HCT116 (cell line): ENCODE measurements around the gene KLF2. TPM values are rescaled to one million over a fixed set of nuclear protein-coding genes. Genes with fewer than 3 reads are reported as not detected.

Source experiments
- ATAC-seq: fragments of 200-7000 bp; cut with Tn5 transposase; 2 replicates; pipeline ENCODE4 v1.9.1; 2020; ENCODE audit warnings: mild to moderate bottlenecking, moderate library complexity
- BruUV-seq: library from RNA; stranded (reverse); fragments of 400-500 nt; replicated peaks from 2 replicates; lab custom pipeline; 2021; lab: Mats Ljungman, UMichigan
- CTCF ChIA-PET: fragments of 300-600 bp; sonication (Branson Sonifier 250); formaldehyde crosslinking; loops from one replicate; lab custom pipeline; 2021; ENCODE audit warnings: antibody characterized with exemption; lab: Charles Lee
- POLR2A ChIA-PET: fragments of 300-600, 350-600 bp; sonication (Branson Sonifier 250); formaldehyde crosslinking; loops from one replicate; lab custom pipeline; 2021; ENCODE audit warnings: antibody characterized with exemption; lab: Charles Lee
- RAD21 ChIA-PET, 2 experiments: fragments of 300-600 bp; sonication (Branson Sonifier 250); formaldehyde crosslinking; loops; one replicate each; lab custom pipeline; 2023; ENCODE audit warnings: low total read pairs in 2 of 2; ENCODE audit not compliant: uncharacterized antibody in 2 of 2, unreplicated experiment in 2 of 2, low non-redundant PET in 1 of 2; lab: Charles Lee
- DNase-seq: peaks from one replicate; pipeline ENCODE4 v3.0.0-alpha.2; 2010; ENCODE audit warnings: low read depth, low spot score
- H2AFZ ChIP-seq: fragments of 200-600 bp; shearing (Covaris generic), sonication (generic); 2 replicates; pipeline ENCODE4 v1.6.1; 2017; ENCODE audit warnings: low read depth, mixed run types, mixed read lengths, antibody characterized with exemption, low read length; ENCODE audit not compliant: poor library complexity, severe bottlenecking
- H3K27ac ChIP-seq: 2 replicates; pipeline ENCODE4 v1.5.1; 2012; ENCODE audit warnings: low read depth, low read length
- H3K27me3 ChIP-seq: fragments of 200-600 bp; sonication (generic); 2 replicates; pipeline ENCODE4 v1.6.1; 2016; ENCODE audit warnings: mixed run types, low read length, mixed read lengths; ENCODE audit not compliant: insufficient read depth
- H3K36me3 ChIP-seq, 2 experiments: fragments of 200-500 bp in 1 of 2; fragments of 200-600 bp in 1 of 2; sonication (Bioruptor generic) in 1 of 2; sonication (generic) in 1 of 2; 2 replicates each; pipeline versions ENCODE4 v1.5.1 to v1.6.1; 2014 to 2016; ENCODE audit warnings: low read length in 2 of 2, inconsistent platforms in 1 of 2, mixed read lengths in 1 of 2, mixed run types in 1 of 2; ENCODE audit not compliant: insufficient read depth in 2 of 2, control insufficient read depth in 1 of 2
- H3K4me1 ChIP-seq, 2 experiments: fragments of 200-600 bp in 1 of 2; sonication (generic) in 1 of 2; 2 replicates each; pipeline versions ENCODE4 v1.5.1 to v1.6.1; 2012 to 2017; ENCODE audit warnings: low read length in 2 of 2, inconsistent platforms in 1 of 2, mild to moderate bottlenecking in 1 of 2, mixed read lengths in 1 of 2, mixed run types in 1 of 2, moderate library complexity in 1 of 2; ENCODE audit not compliant: insufficient read depth in 2 of 2, control insufficient read depth in 1 of 2
- H3K4me2 ChIP-seq: fragments of 200-600 bp; sonication (generic); 2 replicates; pipeline ENCODE4 v1.6.1; 2017; ENCODE audit warnings: mixed run types, low read length, mixed read lengths
- H3K4me3 ChIP-seq, 2 experiments: fragments of 200-600 bp in 1 of 2; sonication (generic) in 1 of 2; replicated peaks in 1 of 2; 2 replicates each; pipeline ENCODE4 v1.5.1; 2011 to 2016; ENCODE audit warnings: low read length in 2 of 2, control low read depth in 1 of 2, low read depth in 1 of 2, mild to moderate bottlenecking in 1 of 2, mixed read lengths in 1 of 2, mixed run types in 1 of 2
- H3K79me2 ChIP-seq: fragments of 200-600 bp; sonication (generic); 2 replicates; pipeline ENCODE4 v1.6.1; 2017; ENCODE audit warnings: mild to moderate bottlenecking, mixed run types, low read length, moderate library complexity, mixed read lengths; ENCODE audit not compliant: insufficient read depth
- H3K9ac ChIP-seq: fragments of 200-600 bp; sonication (generic); 2 replicates; pipeline ENCODE4 v1.6.1; 2016; ENCODE audit warnings: low read length, mixed read lengths
- H3K9me2 ChIP-seq: fragments of 200-600 bp; sonication (generic), shearing (Covaris generic); 2 replicates; pipeline ENCODE4 v1.6.1; 2017; ENCODE audit warnings: mixed run types, mild to moderate bottlenecking, moderate library complexity; ENCODE audit not compliant: insufficient read depth
- H3K9me3 ChIP-seq, 2 experiments: fragments of 200-500 bp in 1 of 2; fragments of 200-600 bp in 1 of 2; sonication (Bioruptor generic) in 1 of 2; sonication (generic) in 1 of 2; 2 replicates each; pipeline ENCODE4 v1.6.1; 2014 to 2017; ENCODE audit warnings: low read length in 2 of 2, mixed read lengths in 2 of 2, inconsistent platforms in 1 of 2, low read depth in 1 of 2, mild to moderate bottlenecking in 1 of 2, mixed run types in 1 of 2, moderate library complexity in 1 of 2; ENCODE audit not compliant: control insufficient read depth in 1 of 2, insufficient read depth in 1 of 2
- H4K20me1 ChIP-seq: fragments of 200-600 bp; sonication (generic), shearing (Covaris generic); 2 replicates; pipeline ENCODE4 v1.6.1; 2017; ENCODE audit warnings: mixed run types, mild to moderate bottlenecking, moderate library complexity; ENCODE audit not compliant: insufficient read depth
- CEBPB ChIP-seq: IDR thresholded peaks from 2 replicates; pipeline ENCODE4 v1.6.1; 2012; ENCODE audit warnings: low read depth
- EZH2 ChIP-seq: fragments of 200-600 bp; sonication (generic); IDR thresholded peaks from 2 replicates; pipeline ENCODE4 v1.6.1; 2017; ENCODE audit warnings: antibody characterized with exemption, mixed run types
- POLR2A ChIP-seq: IDR thresholded peaks from 2 replicates; pipeline ENCODE4 v1.7.0; 2011; ENCODE audit warnings: borderline replicate concordance; ENCODE audit not compliant: insufficient read depth, insufficient read length; ENCODE audit errors: extremely low read depth
- REST ChIP-seq: IDR thresholded peaks from 2 replicates; pipeline ENCODE4 v1.6.1; 2012; ENCODE audit warnings: low read depth
- SIN3A ChIP-seq: IDR thresholded peaks from 2 replicates; pipeline ENCODE4 v1.6.1; 2012; ENCODE audit warnings: low read depth
- SP1 ChIP-seq: IDR thresholded peaks from 2 replicates; pipeline ENCODE4 v1.6.1; 2012; ENCODE audit warnings: low read depth
- ZFX ChIP-seq: fragments of 450-650 bp; IDR thresholded peaks from 2 replicates; pipeline ENCODE4 v1.6.1; 2017
- ZNF274 ChIP-seq: fragments of 200-500 bp; sonication (Bioruptor generic); IDR thresholded peaks from 2 replicates; pipeline ENCODE4 v1.6.1; 2014; ENCODE audit warnings: mild to moderate bottlenecking, low read depth, low read length, inconsistent platforms
- intact Hi-C: fragments of 100-400 bp; cut with micrococcal nuclease; formaldehyde crosslinking; loops from 2 replicates; pipeline ENCODE4 v1.10.0; 2022
- total RNA-seq: library from RNA; stranded (reverse); gene quantifications from one replicate; pipeline ENCODE4 v1.2.1, GENCODE V29; 2021; ENCODE audit not compliant: unreplicated experiment
- TF ChIP-seq, protein P1 (sequence below): IDR thresholded peaks from 2 replicates; pipeline ENCODE4 v1.6.1; 2011; ENCODE audit warnings: mild to moderate bottlenecking, low read length, moderate library complexity; ENCODE audit not compliant: insufficient replicate concordance; ENCODE audit errors: extremely low read depth
- TF ChIP-seq, protein P2 (sequence below): IDR thresholded peaks from 2 replicates; pipeline ENCODE4 v1.6.1; 2012

The KLF2 gene
- total RNA-seq, 1 experiment from 2014 or later: 39.4 TPM

DNA sequence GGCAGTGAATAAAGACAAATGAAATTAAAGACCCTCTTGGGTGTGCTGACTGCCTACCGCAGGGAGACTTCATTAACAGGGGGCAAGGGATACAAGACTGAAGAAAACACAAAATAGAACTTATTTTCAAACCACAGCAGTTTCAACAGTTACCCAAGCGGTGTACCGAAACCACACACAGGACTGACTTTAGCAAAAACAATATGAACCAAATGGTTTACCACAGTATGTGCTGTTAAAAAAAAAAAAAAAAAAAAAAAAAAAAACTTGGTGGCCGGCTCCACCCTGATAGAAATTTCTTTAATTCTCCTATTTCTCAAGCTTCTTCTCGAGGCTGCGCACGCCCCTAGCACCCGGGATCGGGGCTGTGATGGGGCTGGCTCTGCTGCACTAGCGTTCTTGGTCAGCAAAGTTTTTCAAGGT is 42.6 kb downstream of the KLF2 start:
- ChIA-PET POLR2A (interaction anchor here (0.6 kb wide), 1 partner anchor 20 kb away, joined by 3 read pairs; no protein-coding TSS in a partner anchor), CTCF (interaction anchor here (1.0 to 1.5 kb wide), 2 partner anchors 9 to 19 kb away, joined by 3 to 4 read pairs; no protein-coding TSS in a partner anchor), RAD21 (no interaction called here)
- intact Hi-C loops: no loop called here
- no peaks in the 10 kb centered on the region for H3K27me3 ChIP-seq
- no peak for ATAC-seq
- H4K20me1 ChIP-seq: no peaks in the 10 kb centered on the region
- no peak overlapping the region for H3K4me3 ChIP-seq
- H3K27ac ChIP-seq: no peak overlapping the region
- no peaks in the 10 kb centered on the region for H3K4me1 ChIP-seq
- no peaks in the 10 kb centered on the region for H3K9me3 ChIP-seq
- DNase-seq: no peak
- TF ChIP-seq SP1 (no peak), REST (no peak), ZNF274 (no peak), EZH2 (no peak), CEBPB (no peak), POLR2A (no peak), SIN3A (no peak), ZFX (no peak)
- TF ChIP-seq, protein P1, sequence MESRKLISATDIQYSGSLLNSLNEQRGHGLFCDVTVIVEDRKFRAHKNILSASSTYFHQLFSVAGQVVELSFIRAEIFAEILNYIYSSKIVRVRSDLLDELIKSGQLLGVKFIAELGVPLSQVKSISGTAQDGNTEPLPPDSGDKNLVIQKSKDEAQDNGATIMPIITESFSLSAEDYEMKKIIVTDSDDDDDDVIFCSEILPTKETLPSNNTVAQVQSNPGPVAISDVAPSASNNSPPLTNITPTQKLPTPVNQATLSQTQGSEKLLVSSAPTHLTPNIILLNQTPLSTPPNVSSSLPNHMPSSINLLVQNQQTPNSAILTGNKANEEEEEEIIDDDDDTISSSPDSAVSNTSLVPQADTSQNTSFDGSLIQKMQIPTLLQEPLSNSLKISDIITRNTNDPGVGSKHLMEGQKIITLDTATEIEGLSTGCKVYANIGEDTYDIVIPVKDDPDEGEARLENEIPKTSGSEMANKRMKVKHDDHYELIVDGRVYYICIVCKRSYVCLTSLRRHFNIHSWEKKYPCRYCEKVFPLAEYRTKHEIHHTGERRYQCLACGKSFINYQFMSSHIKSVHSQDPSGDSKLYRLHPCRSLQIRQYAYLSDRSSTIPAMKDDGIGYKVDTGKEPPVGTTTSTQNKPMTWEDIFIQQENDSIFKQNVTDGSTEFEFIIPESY: no peak
- TF ChIP-seq, protein P2, sequence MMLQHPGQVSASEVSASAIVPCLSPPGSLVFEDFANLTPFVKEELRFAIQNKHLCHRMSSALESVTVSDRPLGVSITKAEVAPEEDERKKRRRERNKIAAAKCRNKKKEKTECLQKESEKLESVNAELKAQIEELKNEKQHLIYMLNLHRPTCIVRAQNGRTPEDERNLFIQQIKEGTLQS: no peak
- no TSS peak for BruUV-seq
- H3K36me3 ChIP-seq: no peaks in the 10 kb centered on the region
- no peak overlapping the region for H3K9ac ChIP-seq
- no peak overlapping the region for H2AFZ ChIP-seq
- no peak overlapping the region for H3K4me2 ChIP-seq
- H3K79me2 ChIP-seq: no peaks in the 10 kb centered on the region
- no peaks in the 10 kb centered on the region for H3K9me2 ChIP-seq
